GM19397 (cell line): Measurements from ENCODE around the gene IL18RAP.

Experiments
- ATAC-seq: cut with Tn5 transposase; IDR thresholded peaks from one replicate; pipeline ENCODE4 v1.9.1; 2021; ENCODE audit warnings: mild to moderate bottlenecking, moderate library complexity; ENCODE audit not compliant: unreplicated experiment

IL18RAP gene, protein sequence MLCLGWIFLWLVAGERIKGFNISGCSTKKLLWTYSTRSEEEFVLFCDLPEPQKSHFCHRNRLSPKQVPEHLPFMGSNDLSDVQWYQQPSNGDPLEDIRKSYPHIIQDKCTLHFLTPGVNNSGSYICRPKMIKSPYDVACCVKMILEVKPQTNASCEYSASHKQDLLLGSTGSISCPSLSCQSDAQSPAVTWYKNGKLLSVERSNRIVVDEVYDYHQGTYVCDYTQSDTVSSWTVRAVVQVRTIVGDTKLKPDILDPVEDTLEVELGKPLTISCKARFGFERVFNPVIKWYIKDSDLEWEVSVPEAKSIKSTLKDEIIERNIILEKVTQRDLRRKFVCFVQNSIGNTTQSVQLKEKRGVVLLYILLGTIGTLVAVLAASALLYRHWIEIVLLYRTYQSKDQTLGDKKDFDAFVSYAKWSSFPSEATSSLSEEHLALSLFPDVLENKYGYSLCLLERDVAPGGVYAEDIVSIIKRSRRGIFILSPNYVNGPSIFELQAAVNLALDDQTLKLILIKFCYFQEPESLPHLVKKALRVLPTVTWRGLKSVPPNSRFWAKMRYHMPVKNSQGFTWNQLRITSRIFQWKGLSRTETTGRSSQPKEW

DNA sequence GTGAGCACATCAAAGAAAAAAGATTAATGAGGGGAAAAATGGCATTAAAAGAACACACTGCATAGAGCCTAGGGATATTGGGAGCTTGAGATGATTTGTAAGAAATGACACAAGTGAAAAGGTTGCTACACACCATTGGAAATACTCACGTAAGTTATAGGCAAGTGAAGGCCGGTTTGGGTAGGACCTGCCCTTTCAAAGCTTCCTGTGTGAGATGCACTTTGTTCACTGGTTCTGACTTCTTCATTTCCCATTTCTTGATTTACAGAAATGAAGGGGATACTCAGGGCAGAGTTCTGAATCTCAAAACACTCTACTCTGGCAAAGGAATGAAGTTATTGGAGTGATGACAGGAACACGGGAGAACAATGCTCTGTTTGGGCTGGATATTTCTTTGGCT is at the start of gene IL18RAP:
Gene IL18RAP, plus strand, starts transcription at position 251 of the 400 bp plus-strand sequence. Its CDS starts 118 bp downstream, at position 369.
- no peak for ATAC-seq

DNA sequence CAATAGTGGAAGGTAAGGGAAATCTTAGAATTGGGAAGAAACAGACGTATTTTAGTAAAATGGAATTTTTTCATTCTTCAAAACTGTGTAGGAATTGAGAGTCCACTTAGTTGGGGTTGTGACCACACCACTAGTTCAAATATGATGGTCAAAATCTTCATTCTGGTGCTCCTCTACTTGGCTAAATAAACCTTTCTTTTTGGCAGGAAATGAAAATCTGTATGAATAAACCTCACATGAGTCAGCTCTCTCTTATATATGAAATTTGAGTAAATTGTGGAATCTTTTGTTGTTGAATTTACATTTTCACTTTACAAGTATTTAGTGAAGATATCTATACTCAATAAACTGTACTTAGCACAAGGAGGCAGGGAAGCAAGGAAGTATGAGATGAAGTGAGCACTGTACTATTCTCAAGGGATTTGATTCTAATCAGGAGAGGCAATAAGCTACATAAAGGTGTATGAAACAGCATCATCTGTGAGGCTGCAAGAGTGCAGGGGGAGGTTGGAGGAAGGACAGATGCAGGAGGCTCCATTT is 46.8 kb upstream of the IL18RAP start:
- ATAC-seq = no peak

GRCh38 chr2:102383722-102384121 is 39.2 kb upstream of the IL18RAP start:
- no peak for ATAC-seq

GRCh38 chr2:102385522-102385921 is 37.4 kb upstream of the IL18RAP start:
- ATAC-seq = no peak

DNA sequence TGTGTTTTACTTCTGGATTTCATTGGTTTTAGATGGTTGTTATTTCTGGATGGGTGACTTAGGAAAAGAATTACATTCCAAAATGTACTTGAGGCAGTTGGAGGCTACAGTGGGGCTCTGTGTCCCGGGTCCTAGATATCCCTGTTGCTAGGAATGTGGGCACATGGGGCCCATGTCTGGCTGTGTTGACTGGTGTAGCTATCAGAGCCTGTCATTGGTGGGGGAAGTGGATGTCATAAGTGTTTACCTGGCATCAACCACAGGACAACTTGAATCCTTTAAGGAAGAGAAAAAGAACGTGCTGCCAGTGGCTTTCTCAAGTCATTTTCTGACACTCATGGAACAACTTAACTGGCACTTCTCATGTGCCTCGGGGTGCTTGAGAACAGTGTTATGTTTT is 37.0 kb upstream of the IL18RAP start:
- ATAC-seq = no peak

- ATAC-seq = no peak
Observed at GRCh38 chr2:102386867-102387541, 36.0 kb upstream of the IL18RAP start.

GRCh38 chr2:102387763-102388546 is 35.0 kb upstream of the IL18RAP start:
- no peak for ATAC-seq

- no peak for ATAC-seq
Observed at GRCh38 chr2:102391565-102391964, 31.4 kb upstream of the IL18RAP start.

DNA sequence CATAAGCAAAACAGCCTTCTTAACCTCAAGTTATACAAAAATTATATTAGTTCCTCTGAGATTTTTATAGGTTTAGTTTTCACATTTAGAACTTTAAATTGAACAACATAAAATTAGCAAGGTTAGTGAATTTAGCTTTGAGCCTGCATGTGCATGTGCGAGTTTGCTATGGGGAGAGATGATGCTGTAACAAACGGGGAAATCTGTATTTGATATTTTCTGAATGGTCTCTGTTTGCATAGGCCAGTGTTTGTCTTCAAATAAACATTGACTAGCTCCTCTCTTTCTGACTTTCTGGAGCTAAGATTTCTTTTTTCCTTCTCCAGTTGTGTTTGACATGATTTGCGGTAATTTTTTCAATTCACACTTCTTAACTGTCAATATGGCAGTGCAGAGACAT is 30.9 kb upstream of the IL18RAP start:
- ATAC-seq = no peak

DNA sequence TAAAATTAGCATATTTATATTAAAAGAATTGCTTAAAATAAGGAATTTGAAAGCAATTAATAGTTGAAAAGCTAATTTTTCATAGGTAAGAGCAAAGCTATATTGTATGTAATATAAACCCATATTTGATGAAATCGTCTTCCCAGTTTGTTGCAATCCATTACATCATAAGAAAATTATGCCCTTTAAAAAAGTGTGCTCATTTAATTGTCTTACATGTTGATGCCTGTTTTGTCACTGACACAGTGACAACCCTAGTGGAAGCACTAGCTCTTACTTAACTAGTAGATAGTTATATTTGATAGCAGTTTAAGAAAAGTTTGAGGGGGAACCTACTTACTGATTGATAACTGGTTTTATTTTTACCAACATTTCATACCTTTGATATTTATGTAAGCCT is 30.0 kb upstream of the IL18RAP start:
- no peak for ATAC-seq

- no peak for ATAC-seq
Observed at GRCh38 chr2:102396012-102396411, 26.9 kb upstream of the IL18RAP start.

DNA sequence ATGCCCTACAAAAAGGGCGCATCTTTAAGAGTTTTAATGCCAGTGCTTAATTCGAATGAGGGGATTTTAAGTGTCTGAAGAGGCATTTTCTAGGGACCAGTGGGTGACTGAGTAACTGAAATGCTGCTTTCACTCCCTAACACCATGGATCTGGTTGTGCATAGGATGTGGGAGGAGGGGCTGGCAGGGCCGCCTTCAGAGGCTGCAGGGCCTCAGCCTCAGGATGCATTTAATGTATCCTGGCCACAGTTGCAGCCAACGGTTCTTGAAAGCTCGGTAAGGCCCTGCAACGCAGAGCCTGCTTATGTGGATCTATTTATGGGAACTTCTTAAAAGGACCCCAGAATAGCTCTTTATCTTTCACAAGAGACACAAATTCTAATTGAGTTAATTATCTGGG is 25.8 kb upstream of the IL18RAP start:
- no peak for ATAC-seq

GRCh38 chr2:102399499-102400141 is 23.3 kb upstream of the IL18RAP start:
- ATAC-seq = no peak

GRCh38 chr2:102401456-102401855 is 21.5 kb upstream of the IL18RAP start:
- no peak for ATAC-seq

DNA sequence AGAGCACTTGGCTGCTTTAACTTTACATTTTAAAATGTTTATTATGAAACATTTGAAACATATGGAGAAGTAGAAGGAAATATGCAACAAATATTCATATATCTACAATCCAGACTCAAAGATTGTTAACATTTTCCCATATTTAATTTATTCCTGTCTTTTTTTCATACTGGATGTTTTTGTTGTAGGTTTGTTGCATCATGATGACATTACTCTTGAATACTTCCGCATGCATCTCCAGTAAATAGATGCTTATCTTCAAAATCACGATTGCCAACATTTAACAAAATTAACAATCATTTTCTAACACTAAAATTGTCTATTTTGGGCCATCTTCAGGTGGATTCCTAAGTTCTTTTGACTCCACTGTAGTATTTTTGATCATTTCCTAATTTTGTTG is 21.1 kb upstream of the IL18RAP start:
- no peak for ATAC-seq

- ATAC-seq = no peak
Observed at GRCh38 chr2:102410952-102411351, 12.0 kb upstream of the IL18RAP start.

DNA sequence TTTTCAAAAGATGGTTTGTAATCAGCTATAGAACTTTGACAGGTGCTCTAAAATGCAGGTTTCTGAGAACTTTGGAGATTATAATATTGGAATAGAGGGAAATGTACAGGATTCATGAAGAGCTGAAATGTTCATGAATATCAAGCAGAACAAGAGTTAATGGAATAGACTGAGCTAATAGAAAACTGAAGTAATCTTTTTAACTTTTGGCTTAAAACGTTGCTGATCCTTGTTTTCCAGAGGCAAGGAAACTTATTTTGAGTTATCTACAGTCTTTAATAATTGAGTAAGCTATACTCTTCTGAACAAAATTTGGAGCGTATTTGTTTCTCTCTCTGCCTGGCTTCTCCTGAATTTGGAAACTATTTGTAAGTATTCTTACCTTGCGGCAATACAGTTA is 10.8 kb upstream of the IL18RAP start:
- no peak for ATAC-seq

DNA sequence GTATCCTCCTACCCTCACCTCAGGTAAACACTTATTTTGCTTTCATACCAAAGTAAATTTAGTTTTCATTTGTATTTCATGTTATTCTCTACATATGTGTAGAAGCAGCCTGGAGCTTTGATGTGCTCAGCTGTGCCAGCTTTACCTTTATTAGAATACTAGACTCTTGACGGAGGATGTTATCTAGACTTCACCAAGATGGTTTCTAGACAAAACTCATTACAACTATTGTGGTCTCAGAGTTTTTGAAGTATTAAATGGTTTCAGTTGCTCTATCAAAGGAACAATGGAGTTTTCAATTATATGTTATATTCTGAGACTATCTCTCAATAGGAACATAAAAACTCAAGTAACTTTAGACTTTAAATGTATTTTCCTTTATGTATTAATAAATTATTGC is 5.0 kb upstream of the IL18RAP start:
- ATAC-seq = no peak

- peak; percentile 77 for ATAC-seq
Observed at GRCh38 chr2:102418421-102418961, 4.5 kb upstream of the IL18RAP start.

- ATAC-seq = no peak
Observed at GRCh38 chr2:102420290-102420689, 2.7 kb upstream of the IL18RAP start.
